Upper lobe of right lung (tissue), 1 donor: Measurements from ENCODE around the gene HDAC4. TPM values are rescaled to one million over a fixed set of nuclear protein-coding genes. Genes with fewer than 3 reads are reported as not detected.

Experiments used
- ATAC-seq: fragments of 200-7000 bp; cut with Tn5 transposase; one replicate; pipeline ENCODE4 v1.9.1; 2020; ENCODE audit warnings: mild to moderate bottlenecking, moderate library complexity
- DNase-seq: peaks from one replicate; pipeline ENCODE4 v3.0.0-alpha.2; 2020
- H3K27ac ChIP-seq: fragments of 200-600 bp; one replicate; pipeline ENCODE4 v1.8.0; 2022
- H3K27me3 ChIP-seq: fragments of 200-600 bp; one replicate; pipeline ENCODE4 v1.8.0; 2022; ENCODE audit warnings: mild to moderate bottlenecking
- H3K36me3 ChIP-seq: fragments of 200-600 bp; one replicate; pipeline ENCODE4 v1.8.0; 2022
- H3K4me1 ChIP-seq: fragments of 200-600 bp; one replicate; pipeline ENCODE4 v1.8.0; 2022
- H3K4me3 ChIP-seq: fragments of 200-600 bp; one replicate; pipeline ENCODE4 v1.8.0; 2022; ENCODE audit warnings: mild to moderate bottlenecking
- H3K9me3 ChIP-seq: fragments of 200-600 bp; one replicate; pipeline ENCODE4 v1.8.0; 2022
- CTCF ChIP-seq: fragments of 200-600 bp; IDR thresholded peaks from one replicate; pipeline ENCODE4 v1.8.0; 2022; ENCODE audit warnings: antibody characterized with exemption
- intact Hi-C: fragments of 100-400 bp; cut with DNase I; formaldehyde crosslinking; loops from one replicate; pipeline ENCODE4 v1.11.0; 2022
- total RNA-seq: library from RNA; stranded (reverse); fragmentation: NEBNext Ultra II Directional; extraction: Animal tissue kit (Norgen Biotek cat#: 25700); gene quantifications from one replicate; pipeline ENCODE4 v1.2.1, GENCODE V29; 2021
- donor health status: DM: no; HTN: yes; CAD: no; lungs with severe emphysema.

HDAC4 gene
- total RNA-seq, 1 donor from 2014 or later, result 44.1 TPM

- TF ChIP-seq CTCF, result no peak
- peaks cover 31% of the 10 kb centered on the region for H3K36me3 ChIP-seq
Measured at GRCh38 chr2:239147376-239147775, 253.4 kb downstream of the HDAC4 start.

GRCh38 chr2:239146741-239147181 lies 254.1 kb downstream of the HDAC4 start:
- TF ChIP-seq CTCF, result no peak
- Histone ChIP-seq H3K4me1 (no peaks in the 10 kb centered on the region), H3K27me3 (no peaks in the 10 kb centered on the region), H3K36me3 (peaks cover 26% of the 10 kb centered on the region), H3K4me3 (no peak overlapping the region), H3K9me3 (no peaks in the 10 kb centered on the region), H3K27ac (no peak overlapping the region)
- no peak for ATAC-seq
- DNase-seq, result peak; percentile 54
- intact Hi-C loops, result no loop called here

More at GRCh38 chr2:239147376-239147775, 253.4 kb downstream of the HDAC4 start:
- intact Hi-C loops, result no loop called here
- no peak overlapping the region for H3K4me3 ChIP-seq
- ATAC-seq, result no peak
- no peaks in the 10 kb centered on the region for H3K9me3 ChIP-seq
- H3K27ac ChIP-seq, result no peak overlapping the region
- H3K27me3 ChIP-seq, result no peaks in the 10 kb centered on the region
- peak; percentile 48 for DNase-seq
- no peaks in the 10 kb centered on the region for H3K4me1 ChIP-seq

- no peaks in the 10 kb centered on the region for H3K27me3 ChIP-seq
- H3K27ac ChIP-seq, result no peak overlapping the region
- intact Hi-C loops, result no loop called here
- DNase-seq (no peak), ATAC-seq (peak; percentile 13)
- H3K9me3 ChIP-seq, result no peaks in the 10 kb centered on the region
- no peaks in the 10 kb centered on the region for H3K4me1 ChIP-seq
- no peak overlapping the region for H3K4me3 ChIP-seq
- H3K36me3 ChIP-seq, result peaks cover 26% of the 10 kb centered on the region
- no peak for TF ChIP-seq CTCF
Measured at GRCh38 chr2:239146011-239146641, 254.7 kb downstream of the HDAC4 start.

- ATAC-seq (no peak), DNase-seq (no peak)
- H3K27ac ChIP-seq, result no peak overlapping the region
- TF ChIP-seq CTCF, result no peak
- intact Hi-C loops, result no loop called here
- H3K4me1 ChIP-seq, result no peaks in the 10 kb centered on the region
- H3K9me3 ChIP-seq, result no peaks in the 10 kb centered on the region
- H3K36me3 ChIP-seq, result peaks cover 26% of the 10 kb centered on the region
- H3K27me3 ChIP-seq, result no peaks in the 10 kb centered on the region
- no peak overlapping the region for H3K4me3 ChIP-seq
Measured at GRCh38 chr2:239145601-239146000, 255.2 kb downstream of the HDAC4 start.

- no peak for ATAC-seq
- H3K4me1 ChIP-seq, result no peaks in the 10 kb centered on the region
- intact Hi-C loops, result no loop called here
Measured at GRCh38 chr2:239145106-239145505, 255.7 kb downstream of the HDAC4 start.

More at GRCh38 chr2:239145106-239145505, 255.7 kb downstream of the HDAC4 start:
- no peaks in the 10 kb centered on the region for H3K27me3 ChIP-seq
- TF ChIP-seq CTCF, result no peak
- no peak overlapping the region for H3K4me3 ChIP-seq
- H3K9me3 ChIP-seq, result no peaks in the 10 kb centered on the region
- peaks cover 29% of the 10 kb centered on the region for H3K36me3 ChIP-seq
- no peak for DNase-seq
- H3K27ac ChIP-seq, result no peak overlapping the region
